Skeletal muscle tissue (tissue), 4 donors: ENCODE data around the gene BPNT1. TPM values are rescaled to one million over a fixed set of nuclear protein-coding genes. Genes with fewer than 3 reads are reported as not detected.
"Not testable (repeated sequence)": the region's sequence is repeated elsewhere in the genome, so short reads cannot be mapped to it uniquely, and the experiment has no call there.

Source experiments
- H3K27ac ChIP-seq: one replicate; pipeline ENCODE4 v1.7.0; 2013; ENCODE audit warnings: mild to moderate bottlenecking, low read depth, low read length, inconsistent platforms
- H3K27me3 ChIP-seq, 3 donors: one replicate each; pipeline ENCODE4 v1.7.0; 2013; ENCODE audit warnings: low read length in 3 of 3; ENCODE audit not compliant: control insufficient read depth in 3 of 3, insufficient read depth in 3 of 3
- H3K36me3 ChIP-seq, 3 donors: one replicate each; pipeline ENCODE4 v1.7.0; 2013; ENCODE audit warnings: low read length in 3 of 3; ENCODE audit not compliant: control insufficient read depth in 3 of 3, insufficient read depth in 3 of 3
- H3K4me1 ChIP-seq, 3 donors: one replicate each; pipeline ENCODE4 v1.7.0; 2013; ENCODE audit warnings: low read length in 3 of 3, mild to moderate bottlenecking in 3 of 3; ENCODE audit not compliant: control insufficient read depth in 3 of 3, insufficient read depth in 3 of 3
- H3K4me3 ChIP-seq, 3 donors: one replicate each; pipeline ENCODE4 v1.7.0; 2013; ENCODE audit warnings: low read length in 3 of 3
- H3K9ac ChIP-seq, 3 donors: one replicate each; pipeline ENCODE4 v1.7.0; 2013; ENCODE audit warnings: low read length in 3 of 3, mild to moderate bottlenecking in 3 of 3, moderate library complexity in 2 of 3, low read depth in 1 of 3
- H3K9me3 ChIP-seq, 3 donors: one replicate each; pipeline ENCODE4 v1.7.0; 2013; ENCODE audit warnings: low read length in 3 of 3; ENCODE audit not compliant: control insufficient read depth in 3 of 3
- total RNA-seq: library from RNA; depleted of rRNA; stranded (reverse); fragments of >200 nt; gene quantifications from one replicate; pipeline ENCODE4 v1.2.3, GENCODE V29; 2014
- donor health status: Osteomylitis.

Gene BPNT1
- total RNA-seq, 1 donor from 2014 or later: 18.8 TPM

DNA sequence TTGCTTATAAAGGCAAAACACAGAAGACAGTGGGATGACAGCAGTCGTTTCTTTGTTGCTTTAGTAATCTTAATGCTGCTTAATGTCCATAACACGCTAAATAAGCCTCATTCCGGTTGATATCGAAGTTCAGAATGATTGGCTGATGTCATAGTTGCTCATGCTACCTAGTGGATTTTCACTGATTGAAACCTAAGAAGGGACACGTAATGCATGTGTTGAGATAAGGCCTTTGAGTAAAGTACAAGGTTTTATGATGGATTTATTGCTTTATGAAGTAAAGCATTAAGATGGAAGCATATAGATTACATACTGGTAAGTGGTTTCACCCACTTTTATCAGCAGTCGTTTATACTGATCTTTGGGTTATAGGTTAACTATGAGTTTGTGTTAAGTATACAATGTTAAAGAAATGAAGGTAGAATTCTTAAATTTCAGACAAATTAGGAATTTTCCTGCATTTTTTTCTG lies 29.5 kb upstream of the BPNT1 start:
- Histone ChIP-seq H3K36me3 (peaks cover 5 to 24% (median 10%) of the 10 kb centered on the region in 3 donors), H3K4me3 (no peak overlapping the region), H3K4me1 (no peaks in the 10 kb centered on the region), H3K9me3 (no peaks in the 10 kb centered on the region), H3K9ac (no peak overlapping the region), H3K27me3 (no peaks in the 10 kb centered on the region), H3K27ac (no peak overlapping the region)

DNA sequence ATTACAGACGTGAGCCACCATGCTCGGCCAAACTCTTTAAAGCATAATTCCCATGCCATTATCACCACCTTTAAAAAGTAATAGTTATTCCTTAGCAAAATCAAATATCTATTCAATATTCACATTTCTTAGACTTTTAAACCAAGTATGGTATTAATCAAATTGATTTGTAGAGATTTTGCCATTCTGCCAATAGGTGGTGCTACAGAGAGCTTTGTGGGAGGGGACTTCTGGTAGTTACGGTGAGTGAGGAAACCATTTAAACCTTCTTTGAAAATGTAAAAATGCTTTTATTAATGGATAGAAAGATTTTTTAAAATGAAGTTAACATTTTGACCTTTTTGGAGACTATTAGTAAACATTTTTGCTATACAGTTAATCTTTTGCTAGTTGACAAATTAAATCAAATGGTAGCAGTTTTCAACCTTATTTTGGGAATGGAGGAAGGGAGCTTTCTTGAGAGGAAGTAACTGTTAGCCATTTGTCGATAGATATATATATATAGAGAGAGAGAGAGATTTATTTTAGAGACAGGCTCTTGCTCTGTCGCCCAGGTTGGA lies 23.6 kb upstream of the BPNT1 start:
- Histone ChIP-seq H3K9me3 (no peaks in the 10 kb centered on the region), H3K27me3 (no peaks in the 10 kb centered on the region), H3K4me1 (no peaks in the 10 kb centered on the region), H3K36me3 (peaks cover 7 to 37% (median 37%) of the 10 kb centered on the region in 3 donors), H3K4me3 (no peak overlapping the region), H3K27ac (no peak overlapping the region), H3K9ac (no peak overlapping the region)

GRCh38 chr1:220112600-220112999 lies 23.0 kb upstream of the BPNT1 start:
- H3K9me3 ChIP-seq, H3K27me3 ChIP-seq, H3K27ac ChIP-seq, H3K4me1 ChIP-seq, H3K4me3 ChIP-seq, H3K9ac ChIP-seq: not testable (repeated sequence)
- H3K36me3 ChIP-seq: peaks cover 6 to 41% (median 39%) of the 10 kb centered on the region in 3 donors

- H3K36me3 ChIP-seq: peaks cover 13 to 49% (median 41%) of the 10 kb centered on the region in 3 donors
- not testable (repeated sequence) for H3K27me3 ChIP-seq, H3K27ac ChIP-seq, H3K9ac ChIP-seq, H3K9me3 ChIP-seq, H3K4me3 ChIP-seq, H3K4me1 ChIP-seq
Observed at GRCh38 chr1:220110473-220110872, 20.9 kb upstream of the BPNT1 start.

- H3K4me1 ChIP-seq: peaks cover 2 to 7% (median 6%) of the 10 kb centered on the region in 3 donors
- no peak overlapping the region for H3K9ac ChIP-seq
- peaks cover 13 to 34% (median 32%) of the 10 kb centered on the region in 3 donors for H3K36me3 ChIP-seq
- H3K27me3 ChIP-seq: no peaks in the 10 kb centered on the region
- no peaks in the 10 kb centered on the region for H3K9me3 ChIP-seq
- no peak overlapping the region for H3K4me3 ChIP-seq
- no peak overlapping the region for H3K27ac ChIP-seq
Observed at GRCh38 chr1:220099826-220100225, 10.2 kb upstream of the BPNT1 start.

DNA sequence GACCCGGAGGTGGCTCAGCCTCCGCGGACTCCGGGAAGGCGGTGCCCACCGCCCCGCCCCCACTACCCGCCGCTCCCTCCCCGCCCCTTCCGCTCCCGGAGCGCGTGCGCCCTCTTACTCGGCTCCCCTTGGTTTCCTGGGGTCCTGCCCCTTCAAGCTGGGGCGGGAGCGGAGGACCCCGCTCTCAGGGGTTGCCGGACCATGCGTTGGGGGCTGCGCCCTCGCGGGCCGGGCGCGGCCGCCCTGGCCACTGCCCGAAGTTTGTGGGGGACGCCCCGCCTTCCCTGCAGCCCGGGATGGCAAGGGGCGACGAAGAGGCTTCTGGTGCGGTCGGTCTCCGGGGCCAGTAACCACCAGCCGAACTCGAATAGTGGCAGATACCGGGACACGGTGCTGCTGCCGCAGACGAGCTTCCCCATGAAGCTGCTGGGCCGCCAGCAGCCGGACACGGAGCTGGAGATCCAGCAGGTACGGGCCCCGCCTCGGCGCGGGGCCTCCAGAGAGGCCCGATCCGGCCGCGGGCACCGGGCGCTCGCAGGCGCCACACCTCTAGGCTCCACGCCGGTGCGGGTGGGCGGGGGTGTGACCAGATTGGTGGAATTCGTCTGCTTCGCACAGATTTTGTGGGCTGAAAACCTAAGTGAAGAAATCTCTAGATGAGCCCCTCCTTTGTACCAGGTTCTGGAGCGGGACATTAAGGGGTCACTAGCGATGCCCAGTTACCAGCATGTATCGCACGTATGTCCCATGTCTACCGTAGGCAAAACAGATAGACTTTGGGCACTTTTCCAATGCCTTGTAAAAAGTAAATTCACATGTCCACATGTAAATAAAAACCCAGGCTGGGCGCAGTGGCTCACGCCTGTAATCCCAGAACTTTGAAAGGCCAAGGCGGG lies 4.7 kb upstream of the BPNT1 start, which contains the start of gene IARS2:
Gene IARS2, plus strand, starts transcription at position 117 of the 896 bp plus-strand sequence. Its CDS starts 85 bp downstream, at position 202.
- Histone ChIP-seq H3K27me3 (no peaks in the 10 kb centered on the region), H3K9me3 (no peaks in the 10 kb centered on the region)

DNA sequence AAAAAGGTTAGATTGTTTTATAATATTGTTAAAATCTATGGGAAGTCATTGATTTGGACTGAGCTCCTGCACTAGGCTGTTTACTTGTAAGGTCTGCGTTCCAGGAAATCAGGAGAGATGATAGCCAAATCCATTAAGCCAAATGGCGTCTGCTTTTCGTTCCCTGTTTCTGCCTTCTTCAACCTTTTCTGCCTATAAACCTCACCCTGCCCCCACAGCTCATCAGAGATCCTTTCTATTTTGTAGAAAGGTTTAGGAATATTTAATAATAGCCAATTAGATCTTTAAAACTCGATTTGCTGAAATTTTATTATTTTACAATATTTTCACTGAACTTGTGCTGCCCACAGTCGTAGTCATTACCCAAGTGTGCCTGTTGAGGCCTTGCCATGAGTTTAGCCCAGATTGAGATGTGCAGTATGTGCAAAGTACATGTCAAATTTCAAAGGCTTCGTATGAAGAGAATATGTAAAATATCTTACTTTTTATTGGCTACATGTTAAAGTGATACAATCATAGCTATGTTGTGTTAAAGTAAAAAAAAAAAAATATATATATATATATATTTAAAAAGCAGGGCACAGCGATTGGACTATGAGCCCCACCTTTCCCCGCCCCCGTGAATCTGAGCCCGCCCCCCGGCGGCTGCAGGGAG lies 3.9 kb upstream of the BPNT1 start:
- Histone ChIP-seq H3K4me3 (peak overlapping the region; percentile 22 to 69 (median 45)), H3K27me3 (no peaks in the 10 kb centered on the region), H3K4me1 (peaks cover 11 to 18% (median 15%) of the 10 kb centered on the region in 3 donors), H3K9me3 (no peaks in the 10 kb centered on the region), H3K27ac (no peak overlapping the region), H3K36me3 (peaks cover 4 to 11% (median 6%) of the 10 kb centered on the region in 3 donors), H3K9ac (no peak overlapping the region)

More for the DNA sequence above, 4.7 kb upstream of the BPNT1 start, which contains the start of gene IARS2:
- Histone ChIP-seq H3K36me3 (peaks cover 6 to 11% (median 8%) of the 10 kb centered on the region in 3 donors), H3K4me3 (peak within 1 kb of the TSS; percentile 89 to 96 (median 92)), H3K9ac (peak within 1 kb of the TSS; percentile 82 to 90 (median 87)), H3K27ac (peak within 1 kb of the TSS; percentile 79), H3K4me1 (peaks cover 10 to 18% (median 15%) of the 10 kb centered on the region in 3 donors)

- Histone ChIP-seq H3K27ac (no peak overlapping the region), H3K36me3 (peaks cover 0 to 8% (median 6%) of the 10 kb centered on the region in 3 donors), H3K9me3 (no peaks in the 10 kb centered on the region), H3K4me1 (peaks cover 11 to 18% (median 15%) of the 10 kb centered on the region in 3 donors), H3K27me3 (no peaks in the 10 kb centered on the region), H3K4me3 (no peak overlapping the region), H3K9ac (no peak overlapping the region)
Observed at GRCh38 chr1:220092694-220093093, 3.1 kb upstream of the BPNT1 start.

DNA sequence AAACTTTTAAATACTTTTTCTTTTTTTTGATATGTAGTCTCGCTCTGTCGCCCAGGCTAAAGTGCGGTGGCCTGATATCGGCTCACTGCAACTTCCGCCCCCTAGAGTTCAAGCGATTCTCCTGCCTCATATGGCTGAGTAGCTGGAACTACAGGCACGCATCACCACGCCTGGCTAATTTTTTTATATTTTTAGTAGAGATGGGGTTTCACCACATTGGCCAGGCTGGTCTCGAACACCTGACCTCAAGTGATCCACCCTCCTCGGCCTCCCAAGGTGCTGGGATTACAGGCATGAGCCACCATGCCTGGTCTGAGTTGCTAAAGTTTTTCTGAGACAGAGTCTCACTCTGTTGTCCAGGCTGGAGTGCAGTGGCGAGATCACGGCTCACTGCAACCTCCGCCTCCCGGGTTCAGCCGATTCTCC lies 3.3 kb downstream of the BPNT1 start:
- H3K36me3 ChIP-seq, H3K9ac ChIP-seq, H3K4me3 ChIP-seq, H3K9me3 ChIP-seq, H3K27me3 ChIP-seq, H3K27ac ChIP-seq, H3K4me1 ChIP-seq: not testable (repeated sequence)
